Inflammatory macrophage (primary cell): ENCODE measurements around the gene RAB23.
"Not testable (repeated sequence)": the region's sequence is repeated elsewhere in the genome, so short reads cannot be mapped to it uniquely, and the experiment has no call there.

Experiments
- DNase-seq, 2 donors: peaks; one replicate each; pipeline ENCODE4 v3.0.0-alpha.2; 2020 to 2022
- total RNA-seq, 18 experiments: gene quantifications; one replicate each; lab custom pipeline; 2026; ENCODE audit warnings: mixed read lengths in 6 of 18, inconsistent platforms in 2 of 18; lab: John Stamatoyannopoulos, UW

RAB23 gene
- 2.8 to 24.9 (median 10.6) reads per million in 18 experiments for total RNA-seq

DNA sequence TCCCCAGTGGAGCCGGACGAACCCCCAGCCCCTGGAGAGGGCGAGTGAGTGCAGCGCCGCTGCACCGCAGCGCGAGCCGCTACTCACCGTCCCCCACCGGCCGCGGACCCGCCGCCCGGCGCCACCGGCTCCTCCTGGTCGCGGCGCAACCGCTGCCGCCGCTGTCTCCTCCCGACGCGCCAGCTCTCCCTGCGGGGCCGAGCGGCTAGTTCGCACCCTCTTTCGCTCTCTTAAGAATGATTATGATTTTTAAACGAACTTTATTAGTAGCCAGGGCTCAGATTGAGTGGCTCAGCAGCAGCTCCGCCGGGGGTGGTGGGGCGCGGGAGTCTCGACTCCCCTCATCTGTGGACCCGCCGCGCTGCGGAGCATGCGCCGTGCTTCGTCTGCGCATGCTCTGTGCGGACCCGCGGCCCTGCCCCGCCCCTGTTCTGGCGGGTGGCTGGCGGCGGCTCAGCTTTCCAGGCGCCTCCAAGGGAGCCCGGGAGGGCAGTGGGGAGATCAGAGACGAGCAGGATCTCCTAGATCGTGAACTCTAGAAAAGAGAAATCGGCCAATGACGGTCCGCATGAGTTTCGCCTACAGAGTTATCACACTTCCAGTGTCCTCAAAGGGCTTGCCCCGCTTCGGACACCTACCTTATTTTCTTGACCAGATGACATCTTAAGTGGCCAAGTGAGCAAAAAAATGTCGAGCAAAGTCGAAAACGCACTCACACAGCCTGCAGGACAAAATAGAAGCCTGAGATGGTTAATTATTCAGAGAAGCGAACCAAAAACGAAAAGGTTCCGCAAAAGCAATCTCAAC lies at the start of gene RAB23:
Gene RAB23 (minus strand): TSS at position 372 of the 807 bp plus-strand sequence. CDS start 11,927 bp downstream, outside the sequence.
- peak; percentile 80 to 87 for DNase-seq

DNA sequence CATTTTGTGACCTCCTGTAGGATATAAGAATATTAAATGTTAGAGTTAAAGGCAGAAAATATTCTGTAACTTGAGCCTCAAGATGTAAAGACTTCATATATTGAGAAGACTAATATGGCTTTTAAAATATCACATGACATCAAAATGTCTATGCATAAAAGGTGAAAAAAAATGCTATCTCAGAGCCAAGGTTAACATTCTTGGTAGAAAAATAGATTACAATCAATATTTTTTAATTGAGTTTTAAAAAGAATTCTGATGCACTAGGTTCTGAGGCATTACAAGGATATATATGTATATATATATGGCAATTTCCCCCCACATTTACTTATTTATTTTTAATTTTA lies 46.2 kb upstream of the RAB23 start:
- DNase-seq, result no peak

DNA sequence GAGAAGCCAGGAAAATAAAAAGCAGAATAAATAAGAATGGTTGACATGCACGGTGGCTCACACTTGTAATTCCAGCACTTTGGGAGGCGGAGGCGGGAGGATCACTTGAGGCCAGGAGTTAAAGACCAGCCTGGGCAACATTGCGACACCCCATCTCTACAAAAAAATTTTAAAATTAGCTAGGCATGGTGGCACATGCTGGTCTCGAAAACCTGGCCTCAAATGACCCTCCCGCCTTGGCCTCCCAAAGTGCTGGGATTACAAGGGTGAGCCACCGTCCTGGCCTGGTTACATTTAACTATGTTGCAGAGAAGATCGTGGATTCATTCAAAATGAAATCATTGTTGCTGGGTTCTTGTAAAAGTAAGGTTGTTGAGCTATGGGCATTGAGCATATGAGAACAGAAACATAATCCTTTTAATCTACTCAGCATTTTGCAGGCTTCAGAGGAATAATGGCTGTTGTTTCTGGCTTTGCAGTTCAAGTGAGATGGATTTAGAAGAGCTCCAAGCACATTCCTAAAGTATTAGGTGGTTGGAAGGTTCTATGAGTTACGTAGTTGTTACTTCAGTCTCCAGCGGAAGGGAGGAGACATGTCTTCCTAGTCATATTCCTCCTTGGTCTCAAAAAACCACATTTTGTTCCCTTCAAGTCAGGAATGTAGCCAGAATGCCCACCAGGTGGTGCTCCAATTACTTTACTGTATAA lies 45.6 kb upstream of the RAB23 start:
- DNase-seq, result peak; percentile 40 to 51

DNA sequence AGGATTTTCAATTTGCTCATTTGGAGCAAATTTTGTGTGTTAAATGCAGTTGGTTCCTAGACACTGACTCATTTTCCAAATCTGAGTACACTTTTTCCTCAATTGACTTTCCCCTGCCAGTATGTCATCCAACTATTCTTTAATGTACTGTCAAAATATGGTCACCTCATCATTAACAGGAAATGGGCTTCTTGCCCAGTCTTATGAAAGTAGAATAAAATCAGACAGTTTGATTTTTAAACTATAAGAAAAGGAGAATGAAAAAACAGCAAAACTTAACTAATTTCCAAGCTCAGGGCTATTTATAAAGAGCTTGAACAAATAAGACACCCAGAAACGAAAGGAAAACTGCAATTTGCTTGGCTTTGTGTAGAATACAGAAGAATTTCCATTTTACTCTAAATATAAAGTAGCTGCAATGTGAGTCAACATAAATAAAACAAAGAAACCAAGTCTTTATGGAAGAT lies 43.7 kb upstream of the RAB23 start:
- no peak for DNase-seq

DNA sequence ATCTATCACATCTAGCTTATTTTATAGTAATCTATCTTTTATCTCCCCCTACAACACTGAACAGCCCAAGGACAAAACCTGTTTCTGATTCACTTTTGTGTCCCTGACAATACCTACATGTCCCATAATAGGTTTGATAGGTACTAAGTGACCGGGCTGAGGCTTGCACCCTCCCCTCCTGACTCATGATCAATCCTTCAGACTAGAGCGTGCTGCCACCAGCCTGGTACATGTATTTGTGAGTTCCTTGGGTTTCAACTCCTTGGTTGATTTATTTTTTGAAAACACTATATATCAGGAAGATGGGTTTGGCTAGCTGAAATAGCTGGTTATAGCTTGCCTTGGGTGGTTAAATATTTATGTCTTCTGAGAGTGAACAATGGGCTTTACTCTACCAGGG lies 41.6 kb upstream of the RAB23 start:
- no peak for DNase-seq

DNA sequence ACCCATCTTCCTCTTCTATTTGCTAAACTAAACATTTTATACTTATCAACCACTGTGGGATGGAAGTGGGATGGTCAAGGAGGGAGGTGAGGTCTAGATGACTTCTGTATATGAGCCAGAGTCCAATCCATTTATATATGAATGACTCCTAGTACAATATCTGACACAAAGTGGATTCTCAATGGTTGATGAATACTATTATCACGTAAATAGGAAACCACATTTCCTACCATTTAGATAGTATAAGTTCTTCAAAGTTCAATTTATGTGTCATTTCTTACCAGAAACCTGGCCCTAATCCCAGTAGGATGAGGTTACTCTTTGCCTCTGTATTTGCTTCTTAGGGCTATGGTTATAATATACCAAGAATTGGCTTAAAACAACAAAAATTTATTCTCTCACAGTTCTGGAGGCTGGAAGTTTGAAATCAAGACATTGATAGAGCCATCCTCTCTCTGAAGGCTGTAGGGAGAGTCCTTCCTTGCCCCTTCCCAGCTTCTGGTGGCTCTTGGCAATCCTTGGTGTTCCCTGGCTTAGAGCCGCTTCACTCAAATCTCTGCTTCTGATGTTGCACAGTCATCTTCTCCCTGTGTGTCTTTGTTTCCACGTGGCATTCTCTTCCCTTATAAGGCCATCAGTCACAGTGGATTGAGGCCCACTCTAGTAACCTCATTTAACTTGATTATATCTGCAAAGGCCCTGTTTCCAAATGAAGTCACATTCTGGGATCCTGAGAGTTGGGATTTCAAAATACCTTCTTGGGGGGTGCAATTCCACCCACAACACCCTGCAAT lies 41.0 kb upstream of the RAB23 start:
- DNase-seq, result no peak

DNA sequence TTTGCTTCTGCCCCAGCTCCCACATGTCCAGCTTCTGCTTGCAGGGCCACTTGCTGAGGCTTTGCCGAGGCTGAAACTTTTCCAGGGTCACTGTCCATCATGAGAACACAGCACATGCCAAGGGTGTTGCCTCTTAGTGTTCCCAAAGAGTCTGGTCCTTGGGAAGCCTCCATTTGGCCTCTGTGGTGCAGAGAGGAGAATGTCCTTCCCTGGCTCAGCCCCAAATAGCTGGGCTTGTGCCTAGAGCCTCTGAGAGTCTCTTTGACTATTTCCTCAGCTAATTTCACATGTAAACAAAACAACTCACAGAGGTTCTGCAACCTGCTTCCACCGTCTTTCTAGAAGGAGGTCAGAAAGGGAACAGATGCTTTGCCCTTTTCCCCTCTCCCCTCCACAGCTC lies 40.4 kb upstream of the RAB23 start:
- no peak for DNase-seq

DNA sequence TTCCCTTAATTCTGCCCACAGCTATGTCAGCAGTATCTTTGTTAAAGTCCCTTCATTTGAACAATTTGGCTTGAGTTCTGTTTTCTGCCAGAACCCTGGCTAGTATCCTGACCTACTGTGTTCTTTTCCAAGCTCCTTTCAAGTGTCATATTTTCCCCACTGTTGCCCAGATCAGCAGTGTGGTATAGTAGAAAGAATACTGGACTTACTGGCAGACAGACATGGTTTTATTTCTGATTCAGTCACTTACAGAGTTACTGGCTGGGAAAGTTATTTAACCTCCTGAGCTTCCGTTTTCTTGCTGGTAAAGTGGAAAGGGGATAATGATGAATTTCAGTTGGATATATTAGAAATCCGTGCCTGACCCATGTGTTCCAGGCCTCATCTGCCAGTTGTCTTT lies 39.8 kb upstream of the RAB23 start:
- DNase-seq, result no peak

DNA sequence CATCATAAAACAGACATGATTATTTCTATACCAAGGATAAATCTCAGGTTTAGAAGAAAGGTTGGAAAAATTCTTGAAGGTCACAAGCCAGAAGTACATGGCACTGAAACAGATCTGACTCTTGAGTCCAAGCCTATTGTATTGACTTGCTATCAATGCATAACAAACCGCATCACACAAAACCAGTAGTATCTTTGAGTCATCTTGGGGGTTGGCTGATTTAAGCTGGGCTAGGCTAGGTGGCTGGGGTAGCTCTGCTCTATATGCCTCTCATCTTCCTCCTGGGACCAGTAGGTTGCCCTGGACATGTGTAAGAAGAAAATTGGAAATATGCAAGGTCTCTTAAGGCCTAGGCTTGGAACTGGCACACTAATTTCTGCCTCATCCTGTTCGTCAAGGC lies 37.0 kb upstream of the RAB23 start:
- DNase-seq, result no peak

DNA sequence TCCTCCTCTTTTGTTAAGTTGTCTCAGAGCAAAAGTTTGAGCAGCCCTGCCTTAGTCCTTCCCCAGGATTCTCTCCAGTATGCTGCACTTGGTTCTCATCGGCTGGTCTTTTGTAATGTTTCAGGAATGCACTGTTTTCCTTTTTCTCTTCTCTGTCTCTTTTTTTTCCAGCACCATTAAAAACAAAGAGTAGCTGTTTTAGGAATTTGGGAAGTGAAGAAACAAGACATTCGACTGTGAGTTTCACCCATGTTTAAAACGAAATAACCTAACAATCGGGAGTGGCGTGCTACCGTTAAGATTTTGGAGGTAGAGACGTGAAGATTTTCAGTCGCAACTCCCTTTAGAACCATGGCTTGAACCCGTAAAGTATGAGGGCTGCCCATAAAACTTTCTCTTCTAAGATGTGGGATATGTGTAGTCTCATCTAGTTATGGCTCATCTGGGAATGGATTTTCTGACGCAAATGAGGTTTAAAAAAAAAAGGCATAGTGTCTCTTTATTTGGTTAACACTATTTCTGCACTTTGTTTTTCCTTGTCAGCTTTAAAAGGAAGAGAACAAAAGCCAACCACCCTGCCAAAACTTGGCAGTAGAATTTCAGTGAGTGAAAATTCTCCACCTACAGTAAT lies 35.9 kb upstream of the RAB23 start:
- DNase-seq, result no peak

DNA sequence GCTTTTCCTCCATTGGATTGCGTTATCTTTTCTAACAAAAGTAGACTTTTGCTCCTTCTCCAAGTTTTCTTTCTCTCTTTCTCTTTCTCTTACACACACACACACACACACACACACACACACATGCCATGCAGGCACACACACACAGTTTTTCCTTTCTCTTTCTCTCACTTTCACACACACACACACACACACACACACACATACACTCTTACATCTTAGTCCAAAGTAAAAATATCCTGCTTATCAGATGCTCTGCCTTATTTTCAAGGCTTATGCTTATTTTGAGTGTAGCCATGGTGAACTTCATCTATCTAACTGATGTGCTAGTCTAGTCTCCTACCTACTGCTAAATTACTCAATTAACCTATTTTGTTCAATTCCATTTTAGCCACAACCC lies 34.4 kb upstream of the RAB23 start:
- no peak for DNase-seq

DNA sequence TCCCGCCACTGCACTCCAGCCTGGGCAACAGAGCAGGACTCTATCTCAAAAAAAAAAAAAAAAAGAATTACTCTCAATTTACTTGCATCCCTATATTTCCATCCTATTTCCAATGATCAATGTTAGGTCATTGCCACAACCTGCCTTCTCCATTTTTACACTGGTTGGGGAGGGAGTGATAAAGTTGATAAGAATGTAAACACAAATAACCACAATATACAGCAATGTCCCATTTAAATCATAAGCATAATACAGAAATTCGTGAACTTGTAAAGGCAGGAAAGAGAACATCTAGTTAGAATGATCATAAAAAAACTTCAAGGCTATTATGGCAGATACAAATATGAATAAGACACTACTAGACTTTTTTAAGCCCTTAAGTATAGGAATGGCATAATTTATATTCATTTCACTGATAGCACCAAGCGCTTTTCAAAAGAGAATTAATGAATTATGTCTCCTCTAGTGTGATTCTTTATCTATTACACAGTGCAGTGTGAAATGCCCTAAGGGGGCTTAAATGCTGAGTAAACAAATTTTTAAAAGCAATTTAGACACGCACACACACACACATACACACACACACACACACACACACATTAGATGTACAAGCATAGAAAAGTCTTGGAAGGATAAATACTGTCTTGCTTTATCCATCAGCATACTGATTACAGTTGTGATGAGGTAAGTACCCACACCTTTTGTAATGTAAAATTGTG lies 33.5 kb upstream of the RAB23 start:
- DNase-seq, result no peak

DNA sequence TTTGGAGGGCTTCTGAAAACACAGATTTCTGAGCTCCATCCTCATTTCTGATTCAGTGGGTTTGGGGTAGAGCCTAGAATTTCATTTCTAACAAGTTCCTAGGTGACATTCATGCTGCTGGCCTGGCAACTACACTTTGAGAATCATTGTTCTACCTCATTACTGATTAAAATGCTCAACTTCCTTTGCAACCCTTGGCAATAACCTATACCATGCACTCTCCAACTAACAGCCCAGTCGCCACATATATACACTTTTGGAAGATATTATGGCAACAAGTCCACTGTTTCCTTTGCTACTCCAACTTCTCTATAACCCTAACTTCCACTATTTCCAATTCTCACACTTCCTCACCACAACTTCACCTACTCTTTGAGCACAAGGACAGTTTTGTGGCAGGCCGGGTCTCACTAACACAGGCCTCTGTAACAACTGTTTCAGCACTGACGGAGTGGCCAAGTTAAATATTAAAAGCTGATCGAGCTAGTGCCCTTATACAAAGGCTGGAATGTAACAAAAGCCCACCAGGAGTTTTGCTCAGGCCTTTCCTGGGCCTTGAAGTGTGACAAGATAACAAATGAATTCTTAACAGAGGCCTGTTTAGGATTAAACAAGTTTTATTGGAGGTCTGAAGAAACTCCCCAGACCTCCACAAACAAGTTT lies 32.1 kb upstream of the RAB23 start:
- DNase-seq, result no peak

DNA sequence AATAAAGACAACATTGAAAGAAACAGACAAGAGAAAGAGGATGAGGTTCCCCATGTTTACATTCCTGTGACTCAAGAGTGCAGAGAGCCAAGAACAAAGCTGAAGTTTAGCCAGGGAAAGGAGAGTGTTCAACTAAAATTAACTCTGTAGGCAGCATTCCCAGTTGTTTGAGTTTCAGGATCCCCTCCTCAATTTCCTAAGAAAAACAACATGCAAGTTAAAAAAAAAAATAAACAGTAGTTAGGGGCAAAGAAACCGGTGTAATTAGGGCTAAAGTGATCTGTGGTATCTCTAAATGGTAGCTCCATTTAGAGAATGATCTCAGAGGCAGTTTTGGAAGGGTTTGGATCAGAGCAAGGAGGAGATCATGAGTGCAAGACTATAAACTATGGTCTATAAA lies 30.9 kb upstream of the RAB23 start:
- no peak for DNase-seq

DNA sequence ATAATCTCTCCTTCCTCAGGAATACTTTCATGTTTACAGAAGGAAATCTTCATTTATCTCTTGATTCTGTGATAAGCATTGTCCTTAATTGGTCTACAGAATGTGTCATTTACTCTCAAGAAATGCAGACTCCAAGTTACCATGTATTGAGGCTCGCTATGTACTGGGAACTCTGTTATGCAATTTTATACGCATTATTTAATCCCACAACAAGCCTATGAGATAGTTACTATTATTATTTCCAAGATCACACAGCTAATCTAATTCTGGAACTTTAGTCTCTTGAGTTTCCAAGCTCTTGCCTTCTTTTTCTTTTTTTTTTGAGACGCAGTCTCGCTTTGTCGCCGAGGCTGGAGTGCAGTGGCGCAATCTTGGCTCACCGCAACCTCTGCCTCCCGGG lies 30.0 kb upstream of the RAB23 start:
- no peak for DNase-seq

DNA sequence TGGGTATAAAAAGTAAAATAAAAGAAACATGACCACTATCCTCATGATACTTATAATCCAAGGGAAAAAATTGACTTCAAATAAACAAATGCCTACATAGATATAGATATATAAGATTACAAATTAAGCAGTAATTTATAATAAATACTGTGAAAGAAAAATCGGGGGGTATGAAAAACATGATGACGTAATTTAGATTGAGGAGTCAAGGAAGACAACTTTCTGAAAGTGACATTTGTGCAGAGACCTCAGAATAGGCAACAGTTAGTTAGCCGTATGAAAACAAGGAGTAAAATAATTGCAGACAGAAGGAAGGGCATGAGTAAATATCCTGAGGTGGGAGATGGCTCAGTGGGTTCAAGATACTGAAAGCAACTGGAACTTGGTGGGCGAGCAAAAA lies 28.2 kb upstream of the RAB23 start:
- no peak for DNase-seq

DNA sequence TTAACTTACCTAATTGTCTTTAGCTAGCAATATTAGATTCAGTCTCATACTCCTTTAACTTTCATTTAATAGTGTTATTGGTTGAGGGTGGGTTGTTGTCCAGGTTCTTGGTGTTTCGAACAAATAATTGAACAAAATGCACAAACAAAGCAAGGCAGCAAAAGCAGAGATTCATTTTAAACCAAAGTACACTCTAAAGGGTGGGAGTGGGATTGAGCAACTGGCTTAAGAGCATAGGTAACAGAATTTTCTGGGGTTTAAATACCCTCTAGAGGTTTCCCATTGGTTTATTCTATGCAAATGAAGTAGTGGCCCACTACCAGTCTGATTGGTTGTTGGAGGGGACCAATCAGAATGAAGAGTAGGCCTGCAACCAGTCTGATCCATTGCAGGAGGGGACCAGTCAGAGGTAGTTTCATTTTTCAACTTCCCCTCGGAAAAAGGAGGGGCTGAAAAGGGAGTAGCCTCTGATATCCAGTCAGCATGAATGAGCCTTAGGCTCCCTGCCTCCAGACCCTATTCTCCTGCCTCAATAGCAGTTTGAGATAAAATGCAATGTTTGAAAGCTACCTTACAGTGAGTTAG lies 26.3 kb upstream of the RAB23 start:
- no peak for DNase-seq

DNA sequence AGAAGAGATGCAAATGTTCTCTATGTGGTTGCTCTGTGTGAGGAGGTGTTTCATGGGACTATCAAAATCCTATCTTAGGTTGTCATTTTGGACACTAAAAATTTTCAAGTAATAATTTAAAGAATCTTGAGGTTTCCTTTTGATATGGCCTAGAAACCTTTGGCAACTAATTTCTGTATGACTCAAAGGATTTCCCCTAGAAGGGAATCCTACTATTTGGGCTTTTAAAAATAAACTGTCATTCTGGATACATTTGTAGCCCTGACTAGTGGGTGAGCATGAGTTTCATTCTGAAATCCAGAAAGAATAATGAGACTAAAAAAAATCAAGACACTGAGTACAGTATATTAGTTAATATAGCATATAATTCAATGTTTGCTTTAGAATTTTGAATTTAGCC lies 25.5 kb upstream of the RAB23 start:
- DNase-seq, result no peak

DNA sequence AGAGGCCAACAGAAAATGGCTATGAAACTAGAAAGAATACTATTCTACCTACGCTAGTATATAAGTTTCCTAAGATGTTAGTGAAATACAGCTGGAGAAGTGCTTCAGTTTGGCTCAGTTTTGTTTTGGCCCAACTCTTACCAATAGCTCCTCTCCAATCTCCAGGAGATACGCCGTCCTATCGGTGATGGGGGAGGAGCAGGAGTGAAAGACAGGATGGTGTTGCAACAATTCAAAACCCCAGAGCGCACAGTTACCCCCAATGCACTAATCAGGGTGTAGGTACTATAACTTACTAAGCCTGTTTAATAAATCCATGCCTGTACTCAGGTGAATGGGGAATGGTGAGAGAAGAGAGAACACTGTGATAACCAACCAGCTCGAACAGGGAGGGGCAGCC lies 24.2 kb upstream of the RAB23 start:
- no peak for DNase-seq

DNA sequence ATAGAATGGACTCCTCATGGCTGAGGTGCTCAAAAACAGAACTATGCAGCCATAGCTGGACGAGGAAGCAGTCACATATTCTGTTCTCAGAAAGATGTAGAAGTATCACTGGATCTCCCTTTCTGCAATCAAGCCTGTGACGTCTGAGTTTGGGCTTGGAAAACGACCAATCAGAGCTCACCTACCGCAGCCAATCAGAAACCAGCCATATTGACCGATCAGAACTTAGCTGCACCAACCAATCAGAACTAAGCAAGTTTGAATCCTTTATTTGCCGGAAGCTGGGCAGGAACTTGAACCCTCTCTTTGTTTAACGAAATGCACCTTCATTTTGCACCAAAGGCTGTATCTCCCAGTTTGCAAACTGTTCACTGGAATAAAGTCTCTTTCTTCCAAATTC lies 21.8 kb upstream of the RAB23 start:
- no peak for DNase-seq

DNA sequence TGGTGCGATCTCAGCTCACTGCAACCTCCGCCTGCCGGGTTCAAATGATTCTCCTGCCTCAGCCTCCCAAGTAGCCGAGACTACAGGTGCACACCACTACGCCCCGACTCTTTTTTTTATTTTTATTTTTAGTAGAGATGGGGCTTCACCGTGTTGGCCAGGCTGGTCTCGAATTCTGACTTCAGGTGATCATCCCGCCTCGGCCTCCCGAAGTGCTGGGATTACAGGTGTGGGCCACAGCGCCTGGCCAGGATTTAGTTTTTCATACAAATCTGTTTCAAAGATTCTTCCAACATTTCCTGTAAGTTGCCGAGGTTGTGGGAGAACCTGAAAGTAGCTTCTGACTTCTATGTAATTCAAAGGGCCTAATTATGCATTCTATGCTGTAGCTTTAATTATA lies 21.4 kb upstream of the RAB23 start:
- DNase-seq, result not testable (repeated sequence)
